GM23338 (cell line): ENCODE measurements around the gene FCHSD2. TPM values are rescaled to one million over a fixed set of nuclear protein-coding genes. Genes with fewer than 3 reads are reported as not detected.

Source experiments
- ATAC-seq: fragments of 200-7000 bp; cut with Tn5 transposase; 3 replicates; pipeline ENCODE4 v1.9.1; 2020
- DNase-seq: peaks from one replicate; pipeline ENCODE4 v3.0.0-alpha.2; 2015; ENCODE audit warnings: low spot score
- H2AFZ ChIP-seq: fragments of 200-600 bp; sonication (generic); 2 replicates; pipeline ENCODE4 v1.8.0; 2016; ENCODE audit warnings: antibody characterized with exemption, mild to moderate bottlenecking, moderate library complexity
- H3F3A ChIP-seq: fragments of 200-600 bp; sonication (generic); replicated peaks from 2 replicates; pipeline ENCODE4 v1.8.0; 2017; ENCODE audit warnings: antibody characterized with exemption, mixed run types, low read depth
- H3K27ac ChIP-seq: fragments of 200-600 bp; sonication (generic); 2 replicates; pipeline ENCODE4 v1.6.1; 2016; ENCODE audit warnings: low read depth
- H3K27me3 ChIP-seq: fragments of 200-600 bp; sonication (generic); 2 replicates; pipeline ENCODE4 v1.8.0; 2016; ENCODE audit warnings: mild to moderate bottlenecking, mixed run types, moderate library complexity; ENCODE audit not compliant: insufficient read depth
- H3K36me3 ChIP-seq: fragments of 200-600 bp; sonication (generic); 2 replicates; pipeline ENCODE4 v1.8.0; 2016; ENCODE audit warnings: mild to moderate bottlenecking; ENCODE audit not compliant: insufficient read depth
- H3K4me1 ChIP-seq: fragments of 200-600 bp; sonication (generic); 2 replicates; pipeline ENCODE4 v1.8.0; 2016; ENCODE audit warnings: mild to moderate bottlenecking, moderate library complexity; ENCODE audit not compliant: insufficient read depth
- H3K4me2 ChIP-seq: fragments of 200-600 bp; sonication (generic); 2 replicates; pipeline ENCODE4 v1.7.1; 2017; ENCODE audit warnings: mixed run types
- H3K4me3 ChIP-seq: fragments of 200-600 bp; sonication (generic); 2 replicates; pipeline ENCODE4 v1.6.1; 2016; ENCODE audit warnings: mixed run types
- H3K79me2 ChIP-seq: fragments of 200-600 bp; sonication (generic); replicated peaks from 2 replicates; pipeline ENCODE4 v1.8.0; 2017; ENCODE audit warnings: mild to moderate bottlenecking; ENCODE audit not compliant: insufficient read depth
- H3K9me2 ChIP-seq: fragments of 200-600 bp; sonication (generic); 2 replicates; pipeline ENCODE4 v1.8.0; 2017; ENCODE audit not compliant: insufficient read depth
- H4K20me1 ChIP-seq: fragments of 200-600 bp; sonication (generic); replicated peaks from 2 replicates; pipeline ENCODE4 v1.8.0; 2017; ENCODE audit warnings: mild to moderate bottlenecking; ENCODE audit not compliant: insufficient read depth
- H3K27ac Mint-ChIP-seq: 2 replicates; pipeline ENCODE4 v1.8.0; 2020; ENCODE audit warnings: inconsistent platforms, mild to moderate bottlenecking, moderate library complexity, mixed read lengths
- H3K27me3 Mint-ChIP-seq: 3 replicates; pipeline ENCODE4 v1.8.0; 2022; ENCODE audit warnings: low read depth, mild to moderate bottlenecking, moderate library complexity, mixed read lengths, inconsistent platforms; ENCODE audit not compliant: insufficient read depth, poor library complexity
- H3K36me3 Mint-ChIP-seq: 3 replicates; pipeline ENCODE4 v1.8.0; 2021; ENCODE audit warnings: low read depth, mild to moderate bottlenecking, inconsistent platforms, moderate library complexity, mixed read lengths
- H3K4me1 Mint-ChIP-seq: 3 replicates; pipeline ENCODE4 v1.8.0; 2020; ENCODE audit warnings: mild to moderate bottlenecking, inconsistent platforms, mixed read lengths
- H3K4me3 Mint-ChIP-seq: 3 replicates; pipeline ENCODE4 v1.8.0; 2021; ENCODE audit warnings: moderate library complexity, mild to moderate bottlenecking, inconsistent platforms, mixed read lengths
- H3K9me3 Mint-ChIP-seq: 3 replicates; pipeline ENCODE4 v1.8.0; 2020; ENCODE audit warnings: moderate library complexity, mild to moderate bottlenecking, inconsistent platforms, mixed read lengths
- CREB1 ChIP-seq: fragments of 250-450 bp; sonication (Bioruptor Pico); IDR thresholded peaks from 2 replicates; pipeline ENCODE4 v1.5.0; 2020; ENCODE audit warnings: low read depth, mild to moderate bottlenecking, moderate library complexity
- EZH2 ChIP-seq: fragments of 200-600 bp; sonication (generic); IDR thresholded peaks from one replicate; pipeline ENCODE4 v1.8.0; 2017; ENCODE audit warnings: antibody characterized with exemption, mild to moderate bottlenecking, low read depth; ENCODE audit not compliant: unreplicated experiment
- EZH2phosphoT487 ChIP-seq: fragments of 200-600 bp; sonication (generic); IDR thresholded peaks from one replicate; pipeline ENCODE4 v1.8.1; 2018; ENCODE audit warnings: antibody characterized with exemption; ENCODE audit not compliant: unreplicated experiment
- JUNB ChIP-seq: IDR thresholded peaks from one replicate; pipeline ENCODE4 v1.6.1; 2016; ENCODE audit warnings: antibody characterized with exemption; ENCODE audit not compliant: unreplicated experiment
- POLR2AphosphoS5 ChIP-seq: IDR thresholded peaks from 2 replicates; pipeline ENCODE4 v1.6.1; 2016; ENCODE audit warnings: antibody characterized with exemption, low read depth
- STAT1 ChIP-seq: IDR thresholded peaks from one replicate; pipeline ENCODE4 v1.6.1; 2016; ENCODE audit warnings: antibody characterized with exemption; ENCODE audit not compliant: unreplicated experiment
- ZNF331 ChIP-seq: fragments of 250-450 bp; sonication (Bioruptor Pico); IDR thresholded peaks from 2 replicates; pipeline ENCODE4 v1.5.0; 2020; ENCODE audit warnings: low read depth, mild to moderate bottlenecking, moderate library complexity
- polyA plus RNA-seq: library from polyadenylated mRNA; unstranded; fragments of >200 nt; fragmentation: Nextera tagmentation; extraction: Ambion mirVana; gene quantifications from 2 replicates; pipeline ENCODE4 v1.2.1, GENCODE V29; 2016
- total RNA-seq: library from RNA; depleted of rRNA; stranded (reverse); fragments of >200 nt; shearing (Covaris generic); gene quantifications from 2 replicates; pipeline ENCODE4 v1.2.3, GENCODE V29; 2014
- TF ChIP-seq, protein P1 (sequence below): IDR thresholded peaks from 2 replicates; pipeline ENCODE4 v1.6.1; 2016; ENCODE audit warnings: antibody characterized with exemption
- TF ChIP-seq, protein P2 (sequence below): IDR thresholded peaks from one replicate; pipeline ENCODE4 v1.6.1; 2018; ENCODE audit warnings: antibody characterized with exemption; ENCODE audit not compliant: unreplicated experiment
- TF ChIP-seq, protein P3 (sequence below), 2 experiments: fragments of 200-600 bp in 1 of 2; sonication (generic) in 1 of 2; conservative IDR thresholded peaks; 2 replicates each; pipeline versions ENCODE4 v1.5.1 to v1.6.1; 2016 to 2017; ENCODE audit warnings: antibody characterized with exemption in 2 of 2, low read depth in 2 of 2, mild to moderate bottlenecking in 2 of 2, moderate library complexity in 1 of 2

Gene FCHSD2
- total and polyA plus RNA-seq, 2 experiments from 2014 or later: 3.6 to 5.2 TPM

DNA sequence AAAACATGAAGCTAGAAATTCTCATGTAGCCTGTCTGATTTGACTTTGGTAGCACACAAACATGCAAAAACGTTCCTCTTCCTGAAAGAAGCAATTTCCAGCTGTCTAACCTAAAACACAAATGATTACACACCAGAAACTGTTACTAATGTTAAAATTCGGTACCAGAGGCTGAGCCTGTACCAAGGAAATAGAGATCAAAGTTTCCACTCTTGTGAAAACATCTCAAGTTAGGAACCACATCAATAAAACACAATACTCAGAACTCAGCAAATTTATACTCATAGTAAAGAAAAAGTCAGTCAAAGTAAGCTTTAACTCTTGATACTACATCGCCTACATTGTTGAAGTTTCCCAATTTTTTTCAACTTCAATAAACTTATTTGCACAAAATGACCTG is 107.8 kb downstream of the FCHSD2 start:
- Mint-ChIP-seq H3K36me3 (no peaks in the 10 kb centered on the region), H3K9me3 (no peaks in the 10 kb centered on the region), H3K27me3 (no peaks in the 10 kb centered on the region), H3K4me1 (peaks cover 5% of the 10 kb centered on the region; the same call in 2 of the 3 replicates), H3K4me3 (no peak overlapping the region), H3K27ac (no peak overlapping the region)
- Histone ChIP-seq H4K20me1 (no peaks in the 10 kb centered on the region), H3K4me1 (peaks cover 7% of the 10 kb centered on the region), H3K36me3 (no peaks in the 10 kb centered on the region), H3K9me2 (no peaks in the 10 kb centered on the region), H2AFZ (no peak overlapping the region), H3F3A (no peaks in the 10 kb centered on the region), H3K4me3 (no peak overlapping the region), H3K79me2 (no peaks in the 10 kb centered on the region), H3K27ac (no peak overlapping the region), H3K4me2 (no peak overlapping the region), H3K27me3 (no peaks in the 10 kb centered on the region)
- ATAC-seq (no peak), DNase-seq (no peak)
- TF ChIP-seq POLR2AphosphoS5 (no peak), EZH2phosphoT487 (no peak), JUNB (no peak), ZNF331 (no peak), CREB1 (CRISPR knock-in tag) (no peak), STAT1 (no peak), EZH2 (no peak)
- TF ChIP-seq, protein P1, sequence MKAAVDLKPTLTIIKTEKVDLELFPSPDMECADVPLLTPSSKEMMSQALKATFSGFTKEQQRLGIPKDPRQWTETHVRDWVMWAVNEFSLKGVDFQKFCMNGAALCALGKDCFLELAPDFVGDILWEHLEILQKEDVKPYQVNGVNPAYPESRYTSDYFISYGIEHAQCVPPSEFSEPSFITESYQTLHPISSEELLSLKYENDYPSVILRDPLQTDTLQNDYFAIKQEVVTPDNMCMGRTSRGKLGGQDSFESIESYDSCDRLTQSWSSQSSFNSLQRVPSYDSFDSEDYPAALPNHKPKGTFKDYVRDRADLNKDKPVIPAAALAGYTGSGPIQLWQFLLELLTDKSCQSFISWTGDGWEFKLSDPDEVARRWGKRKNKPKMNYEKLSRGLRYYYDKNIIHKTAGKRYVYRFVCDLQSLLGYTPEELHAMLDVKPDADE: no peak
- TF ChIP-seq, protein P2, sequence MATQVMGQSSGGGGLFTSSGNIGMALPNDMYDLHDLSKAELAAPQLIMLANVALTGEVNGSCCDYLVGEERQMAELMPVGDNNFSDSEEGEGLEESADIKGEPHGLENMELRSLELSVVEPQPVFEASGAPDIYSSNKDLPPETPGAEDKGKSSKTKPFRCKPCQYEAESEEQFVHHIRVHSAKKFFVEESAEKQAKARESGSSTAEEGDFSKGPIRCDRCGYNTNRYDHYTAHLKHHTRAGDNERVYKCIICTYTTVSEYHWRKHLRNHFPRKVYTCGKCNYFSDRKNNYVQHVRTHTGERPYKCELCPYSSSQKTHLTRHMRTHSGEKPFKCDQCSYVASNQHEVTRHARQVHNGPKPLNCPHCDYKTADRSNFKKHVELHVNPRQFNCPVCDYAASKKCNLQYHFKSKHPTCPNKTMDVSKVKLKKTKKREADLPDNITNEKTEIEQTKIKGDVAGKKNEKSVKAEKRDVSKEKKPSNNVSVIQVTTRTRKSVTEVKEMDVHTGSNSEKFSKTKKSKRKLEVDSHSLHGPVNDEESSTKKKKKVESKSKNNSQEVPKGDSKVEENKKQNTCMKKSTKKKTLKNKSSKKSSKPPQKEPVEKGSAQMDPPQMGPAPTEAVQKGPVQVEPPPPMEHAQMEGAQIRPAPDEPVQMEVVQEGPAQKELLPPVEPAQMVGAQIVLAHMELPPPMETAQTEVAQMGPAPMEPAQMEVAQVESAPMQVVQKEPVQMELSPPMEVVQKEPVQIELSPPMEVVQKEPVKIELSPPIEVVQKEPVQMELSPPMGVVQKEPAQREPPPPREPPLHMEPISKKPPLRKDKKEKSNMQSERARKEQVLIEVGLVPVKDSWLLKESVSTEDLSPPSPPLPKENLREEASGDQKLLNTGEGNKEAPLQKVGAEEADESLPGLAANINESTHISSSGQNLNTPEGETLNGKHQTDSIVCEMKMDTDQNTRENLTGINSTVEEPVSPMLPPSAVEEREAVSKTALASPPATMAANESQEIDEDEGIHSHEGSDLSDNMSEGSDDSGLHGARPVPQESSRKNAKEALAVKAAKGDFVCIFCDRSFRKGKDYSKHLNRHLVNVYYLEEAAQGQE: no peak
- TF ChIP-seq, protein P3, sequence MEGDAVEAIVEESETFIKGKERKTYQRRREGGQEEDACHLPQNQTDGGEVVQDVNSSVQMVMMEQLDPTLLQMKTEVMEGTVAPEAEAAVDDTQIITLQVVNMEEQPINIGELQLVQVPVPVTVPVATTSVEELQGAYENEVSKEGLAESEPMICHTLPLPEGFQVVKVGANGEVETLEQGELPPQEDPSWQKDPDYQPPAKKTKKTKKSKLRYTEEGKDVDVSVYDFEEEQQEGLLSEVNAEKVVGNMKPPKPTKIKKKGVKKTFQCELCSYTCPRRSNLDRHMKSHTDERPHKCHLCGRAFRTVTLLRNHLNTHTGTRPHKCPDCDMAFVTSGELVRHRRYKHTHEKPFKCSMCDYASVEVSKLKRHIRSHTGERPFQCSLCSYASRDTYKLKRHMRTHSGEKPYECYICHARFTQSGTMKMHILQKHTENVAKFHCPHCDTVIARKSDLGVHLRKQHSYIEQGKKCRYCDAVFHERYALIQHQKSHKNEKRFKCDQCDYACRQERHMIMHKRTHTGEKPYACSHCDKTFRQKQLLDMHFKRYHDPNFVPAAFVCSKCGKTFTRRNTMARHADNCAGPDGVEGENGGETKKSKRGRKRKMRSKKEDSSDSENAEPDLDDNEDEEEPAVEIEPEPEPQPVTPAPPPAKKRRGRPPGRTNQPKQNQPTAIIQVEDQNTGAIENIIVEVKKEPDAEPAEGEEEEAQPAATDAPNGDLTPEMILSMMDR (conservative IDR thresholded peaks at IDR 0.05; ENCODE audit: low read depth in 2 of 2): no peak

DNA sequence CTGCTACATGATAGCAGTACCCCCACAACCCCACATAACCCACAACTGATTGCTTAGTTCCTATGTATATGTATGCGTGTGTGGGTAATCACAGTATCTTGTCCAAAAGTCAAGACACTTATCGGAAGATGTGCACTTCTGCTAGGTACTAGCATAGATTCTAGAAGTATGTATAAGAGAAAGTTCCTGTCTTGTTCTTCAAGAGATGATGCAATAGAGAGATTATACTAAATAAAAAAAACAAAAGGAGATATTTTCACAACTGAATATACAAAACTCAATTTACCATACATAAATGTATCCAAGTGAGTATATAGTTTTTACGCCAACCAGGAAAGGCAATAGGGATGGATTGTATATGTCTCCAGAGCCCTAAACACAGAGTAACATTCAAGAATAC is 112.0 kb downstream of the FCHSD2 start:
- H3K27me3 ChIP-seq: no peaks in the 10 kb centered on the region
- Mint-ChIP-seq H3K4me3 (no peak overlapping the region), H3K27ac (no peak overlapping the region), H3K9me3 (peaks cover 32% of the 10 kb centered on the region), H3K36me3 (peaks cover 30% of the 10 kb centered on the region), H3K4me1 (peaks cover 8% of the 10 kb centered on the region), H3K27me3 (peaks cover 3% of the 10 kb centered on the region)
- ATAC-seq (no peak), DNase-seq (no peak)
- no peak overlapping the region for H3K4me3 ChIP-seq
- H3K9me2 ChIP-seq: no peaks in the 10 kb centered on the region
- H4K20me1 ChIP-seq: no peaks in the 10 kb centered on the region
- TF ChIP-seq EZH2phosphoT487 (no peak), CREB1 (CRISPR knock-in tag) (no peak), ZNF331 (no peak)
- TF ChIP-seq, protein P3 (conservative IDR thresholded peaks at IDR 0.05; ENCODE audit: low read depth in 2 of 2): no peak
- TF ChIP-seq, protein P2: no peak
- TF ChIP-seq, protein P1: no peak
- no peak overlapping the region for H3K27ac ChIP-seq
- H3K4me2 ChIP-seq: no peak overlapping the region
- H2AFZ ChIP-seq: no peak overlapping the region
- no peaks in the 10 kb centered on the region for H3F3A ChIP-seq
- H3K4me1 ChIP-seq: peaks cover 10% of the 10 kb centered on the region
- H3K36me3 ChIP-seq: no peaks in the 10 kb centered on the region; the same call in 1 of the 2 replicates
- H3K79me2 ChIP-seq: no peaks in the 10 kb centered on the region
